Activated naive CD8-positive, alpha-beta T cell treated with anti-CD3 and anti-CD28 coated beads, Interleukin-2, amount 10 ng/mL, durations not matched to agents 7 days and 5 days (primary cell): ENCODE results near the gene CBS. TPM values are rescaled to one million over a fixed set of nuclear protein-coding genes. Genes with fewer than 3 reads are reported as not detected.
"Not testable (repeated sequence)": the region's sequence is repeated elsewhere in the genome, so short reads cannot be mapped to it uniquely, and the experiment has no call there.

Experiments
- ATAC-seq: fragments of 150-1000 bp; cut with Tn5 transposase; one replicate; pipeline ENCODE4 v1.10.0; 2021; ENCODE audit warnings: low read depth, moderate library complexity
- POLR2A ChIA-PET: fragments of 350-600 bp; sonication (Branson Sonifier 250); formaldehyde crosslinking; loops from one replicate; lab custom pipeline; 2021; ENCODE audit warnings: antibody characterized with exemption; lab: Charles Lee
- DNase-seq: peaks from one replicate; pipeline ENCODE4 v3.0.0; 2021
- H3K27ac Mint-ChIP-seq: one replicate; pipeline ENCODE4 v1.8.0; 2022; ENCODE audit warnings: mild to moderate bottlenecking, mixed read lengths
- H3K27me3 Mint-ChIP-seq: one replicate; pipeline ENCODE4 v1.8.0; 2022; ENCODE audit warnings: mild to moderate bottlenecking, moderate library complexity, mixed read lengths
- H3K36me3 Mint-ChIP-seq: one replicate; pipeline ENCODE4 v1.8.0; 2021; ENCODE audit warnings: mild to moderate bottlenecking, mixed read lengths
- H3K4me1 Mint-ChIP-seq: one replicate; pipeline ENCODE4 v1.8.0; 2021; ENCODE audit warnings: mixed read lengths
- H3K4me3 Mint-ChIP-seq: one replicate; pipeline ENCODE4 v1.8.0; 2022; ENCODE audit warnings: mild to moderate bottlenecking, moderate library complexity, mixed read lengths
- H3K9me3 Mint-ChIP-seq: one replicate; pipeline ENCODE4 v1.8.0; 2021; ENCODE audit warnings: mixed read lengths
- total RNA-seq, 2 experiments: library from RNA; stranded (reverse); gene quantifications; one replicate each; pipeline ENCODE4 v1.2.3, GENCODE V29; 2021

CBS gene
- total RNA-seq, 2 experiments from 2014 or later, result 13.7 to 14.3 TPM

DNA sequence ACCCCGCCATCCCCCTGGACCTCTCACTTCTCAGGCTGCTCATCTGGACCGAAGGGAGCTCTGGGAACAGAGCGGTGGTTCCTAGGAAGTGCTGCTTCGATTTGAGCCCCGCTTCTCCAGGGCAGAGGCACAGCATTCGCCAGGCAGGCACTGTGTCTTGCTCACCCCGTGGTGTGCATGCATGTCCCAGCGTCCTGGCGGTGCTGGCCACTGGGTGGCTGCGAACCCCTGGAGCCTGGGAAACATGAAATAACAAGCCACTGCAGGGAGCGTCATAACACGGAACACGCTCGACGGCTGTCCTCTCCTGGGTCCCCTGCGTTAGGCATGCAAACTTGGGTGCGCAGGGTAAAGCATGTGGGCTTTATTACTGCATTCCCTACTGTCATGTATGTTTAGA is 13.8 kb upstream of the CBS start:
- DNase-seq, POLR2A ChIA-PET, H3K36me3 Mint-ChIP-seq, H3K27ac Mint-ChIP-seq, H3K9me3 Mint-ChIP-seq, H3K4me3 Mint-ChIP-seq, ATAC-seq, H3K4me1 Mint-ChIP-seq, H3K27me3 Mint-ChIP-seq: not testable (repeated sequence)

- H3K27ac Mint-ChIP-seq, H3K9me3 Mint-ChIP-seq, H3K4me3 Mint-ChIP-seq, H3K36me3 Mint-ChIP-seq, DNase-seq, H3K4me1 Mint-ChIP-seq, POLR2A ChIA-PET, ATAC-seq, H3K27me3 Mint-ChIP-seq: not testable (repeated sequence)
Observed at GRCh38 chr21:43082587-43083300, 7.1 kb upstream of the CBS start.

DNA sequence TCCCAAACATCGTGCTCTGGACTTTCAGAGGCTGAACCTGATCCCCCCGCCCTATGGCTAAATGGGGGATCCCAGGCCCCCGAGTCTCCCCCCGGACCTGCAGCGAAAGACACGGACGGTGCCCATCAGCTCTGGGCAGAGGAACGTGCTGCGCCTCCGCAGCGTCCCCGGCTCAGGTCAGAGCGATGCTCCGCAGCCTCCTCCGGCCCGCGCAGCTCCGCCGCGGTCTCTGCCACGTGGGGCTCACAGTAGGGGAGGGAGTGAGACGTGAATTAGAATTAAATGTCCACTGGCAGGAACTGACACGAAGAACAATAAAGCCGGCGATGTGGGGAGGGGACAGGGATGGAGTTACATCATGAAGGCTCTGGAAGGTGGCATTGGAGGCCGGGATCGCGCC is 1.0 kb upstream of the CBS start:
- H3K27ac Mint-ChIP-seq, POLR2A ChIA-PET, ATAC-seq, DNase-seq, H3K36me3 Mint-ChIP-seq, H3K4me1 Mint-ChIP-seq, H3K4me3 Mint-ChIP-seq, H3K9me3 Mint-ChIP-seq, H3K27me3 Mint-ChIP-seq: not testable (repeated sequence)

DNA sequence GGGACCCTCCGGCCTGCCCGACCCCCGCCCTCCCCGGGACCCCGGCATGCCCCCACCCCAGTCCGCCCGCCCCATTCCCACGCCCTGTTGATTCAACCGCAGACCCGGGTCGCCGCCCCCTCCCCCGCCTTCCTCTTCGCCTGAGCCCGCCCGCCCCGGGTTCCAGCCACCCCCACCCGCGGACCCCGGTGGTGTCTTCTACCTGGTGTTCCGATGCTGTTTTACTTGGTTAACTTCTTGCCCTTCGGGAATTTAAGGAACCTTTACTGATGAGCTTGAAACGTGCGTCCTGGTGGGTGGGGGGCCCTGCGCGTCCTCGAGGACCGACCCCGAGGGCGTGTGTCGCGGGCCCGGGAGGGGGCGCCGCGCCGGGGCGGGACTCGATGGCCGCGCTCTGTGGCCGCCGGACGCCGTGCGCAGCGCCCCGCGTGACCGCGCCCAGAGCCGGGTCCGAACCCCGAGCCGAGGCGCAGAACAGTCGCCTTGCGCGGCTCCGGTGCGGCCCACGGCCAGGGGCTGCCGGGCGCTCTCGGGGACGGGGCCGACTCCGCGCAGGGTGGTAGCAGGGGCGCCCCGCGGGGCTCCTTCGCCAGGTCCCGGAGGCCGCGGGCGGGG is 495 bp upstream of the CBS start:
- H3K4me1 Mint-ChIP-seq, ATAC-seq, H3K27ac Mint-ChIP-seq, H3K36me3 Mint-ChIP-seq, H3K27me3 Mint-ChIP-seq, H3K4me3 Mint-ChIP-seq, DNase-seq, POLR2A ChIA-PET, H3K9me3 Mint-ChIP-seq: not testable (repeated sequence)

DNA sequence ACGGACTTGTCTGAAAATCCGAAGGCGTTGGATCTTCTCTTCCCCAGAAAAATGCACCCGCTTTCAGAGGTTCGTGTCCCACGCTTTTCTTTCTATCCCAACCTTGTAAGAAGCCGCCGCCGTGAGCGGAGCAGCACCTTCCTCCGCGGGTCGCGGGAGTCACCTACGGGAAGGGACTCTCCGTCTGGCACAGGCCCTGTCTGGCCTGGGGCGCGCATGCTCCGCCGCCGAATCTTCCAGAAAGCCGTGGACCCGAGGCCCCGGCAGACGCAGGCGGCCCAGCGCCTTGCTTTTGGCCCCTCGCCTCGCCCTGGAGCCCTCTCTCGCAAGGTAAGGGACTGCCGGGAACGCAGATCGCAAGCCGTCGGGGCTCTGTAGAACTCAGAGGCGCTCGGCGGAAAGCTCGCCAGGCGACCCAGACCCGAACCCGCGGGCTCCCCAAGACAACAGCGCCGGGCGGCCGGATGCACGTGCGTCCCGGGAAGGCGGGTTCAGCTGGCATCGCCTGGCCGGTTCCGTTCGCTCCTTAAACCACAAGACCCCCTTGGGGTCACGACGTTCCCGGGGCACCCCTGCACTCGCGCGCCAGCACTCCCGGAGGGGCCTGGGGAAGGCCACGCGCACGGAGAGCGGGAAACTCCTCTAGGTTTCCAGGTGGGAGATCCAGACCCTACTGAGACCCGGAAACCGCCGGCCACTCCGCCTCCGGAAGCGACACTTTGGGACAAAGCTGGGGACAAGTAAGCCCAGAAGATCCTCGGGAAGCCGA is 1.1 kb downstream of the CBS start:
- H3K27ac Mint-ChIP-seq, H3K9me3 Mint-ChIP-seq, H3K4me3 Mint-ChIP-seq, H3K27me3 Mint-ChIP-seq, H3K4me1 Mint-ChIP-seq, ATAC-seq, POLR2A ChIA-PET, H3K36me3 Mint-ChIP-seq, DNase-seq: not testable (repeated sequence)

DNA sequence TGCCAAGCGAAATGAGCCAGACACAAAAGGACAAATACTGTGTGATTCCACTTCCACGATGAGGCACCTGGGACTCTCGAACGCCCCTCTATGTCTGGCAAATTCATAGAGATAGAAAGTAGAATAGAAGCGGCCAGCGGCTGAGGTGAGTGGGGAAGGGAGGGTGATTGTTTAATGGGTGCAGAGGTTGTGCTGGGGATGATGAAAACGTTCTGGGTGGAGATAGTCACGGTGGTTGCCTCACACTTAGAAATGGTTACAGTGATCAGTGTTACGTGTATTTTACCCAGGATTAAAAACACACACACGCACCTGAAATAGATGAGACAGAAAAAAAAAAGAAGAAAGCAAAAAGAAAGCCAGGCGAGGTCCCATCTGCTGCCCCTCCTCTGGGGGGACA is 2.9 kb downstream of the CBS start:
- H3K9me3 Mint-ChIP-seq, H3K4me3 Mint-ChIP-seq, DNase-seq, H3K4me1 Mint-ChIP-seq, POLR2A ChIA-PET, H3K36me3 Mint-ChIP-seq, H3K27me3 Mint-ChIP-seq, H3K27ac Mint-ChIP-seq, ATAC-seq: not testable (repeated sequence)

- H3K27ac Mint-ChIP-seq, POLR2A ChIA-PET, DNase-seq, H3K4me1 Mint-ChIP-seq, H3K36me3 Mint-ChIP-seq, H3K9me3 Mint-ChIP-seq, H3K4me3 Mint-ChIP-seq, ATAC-seq, H3K27me3 Mint-ChIP-seq: not testable (repeated sequence)
Observed at GRCh38 chr21:43069682-43070081, 6.0 kb downstream of the CBS start.

GRCh38 chr21:43068065-43068464 is 7.6 kb downstream of the CBS start:
- H3K27ac Mint-ChIP-seq, ATAC-seq, H3K4me3 Mint-ChIP-seq, H3K27me3 Mint-ChIP-seq, H3K9me3 Mint-ChIP-seq, H3K4me1 Mint-ChIP-seq, DNase-seq, POLR2A ChIA-PET, H3K36me3 Mint-ChIP-seq: not testable (repeated sequence)

DNA sequence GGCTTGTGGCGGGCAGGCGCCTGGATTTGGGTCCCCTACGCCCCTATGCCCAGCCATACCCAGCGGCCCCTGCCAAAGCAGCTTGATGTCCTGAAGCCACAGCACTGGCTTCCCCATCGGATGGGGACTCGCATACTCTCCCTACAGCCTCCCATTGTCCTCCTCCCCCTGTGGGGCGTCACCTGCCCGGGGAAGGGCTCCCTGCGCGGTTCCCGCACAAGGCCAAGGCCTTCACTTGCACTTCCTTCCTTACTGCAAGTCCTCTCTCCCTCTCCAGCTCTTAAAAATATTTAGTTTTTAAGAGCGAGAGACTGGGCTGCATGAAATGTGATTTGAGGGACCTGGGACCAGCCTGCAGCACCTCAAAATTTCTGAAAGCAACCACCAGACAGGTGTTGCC is 8.9 kb downstream of the CBS start:
- POLR2A ChIA-PET, H3K9me3 Mint-ChIP-seq, H3K36me3 Mint-ChIP-seq, H3K27ac Mint-ChIP-seq, H3K4me3 Mint-ChIP-seq, ATAC-seq, DNase-seq, H3K4me1 Mint-ChIP-seq, H3K27me3 Mint-ChIP-seq: not testable (repeated sequence)

DNA sequence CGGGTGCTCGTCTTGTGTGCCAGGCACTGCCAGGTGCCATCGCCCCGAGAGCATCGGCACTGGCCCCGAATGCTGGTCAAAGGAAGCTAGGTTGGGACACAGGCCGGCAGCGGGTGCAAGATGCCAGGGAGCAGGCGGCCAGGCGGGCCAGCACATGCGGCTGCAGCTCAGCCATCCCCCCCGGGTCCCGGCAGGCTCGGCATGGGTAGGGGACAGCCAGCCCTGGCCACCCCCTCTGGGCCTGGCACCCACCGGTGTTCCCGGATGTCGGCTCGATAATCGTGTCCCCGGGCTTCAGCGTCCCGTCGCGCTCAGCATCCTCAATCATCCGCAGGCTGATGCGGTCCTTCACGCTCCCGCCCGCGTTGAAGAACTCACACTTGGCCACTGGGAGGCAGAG is 9.6 kb downstream of the CBS start:
- H3K4me3 Mint-ChIP-seq, H3K4me1 Mint-ChIP-seq, H3K36me3 Mint-ChIP-seq, DNase-seq, ATAC-seq, H3K27me3 Mint-ChIP-seq, H3K27ac Mint-ChIP-seq, H3K9me3 Mint-ChIP-seq, POLR2A ChIA-PET: not testable (repeated sequence)

DNA sequence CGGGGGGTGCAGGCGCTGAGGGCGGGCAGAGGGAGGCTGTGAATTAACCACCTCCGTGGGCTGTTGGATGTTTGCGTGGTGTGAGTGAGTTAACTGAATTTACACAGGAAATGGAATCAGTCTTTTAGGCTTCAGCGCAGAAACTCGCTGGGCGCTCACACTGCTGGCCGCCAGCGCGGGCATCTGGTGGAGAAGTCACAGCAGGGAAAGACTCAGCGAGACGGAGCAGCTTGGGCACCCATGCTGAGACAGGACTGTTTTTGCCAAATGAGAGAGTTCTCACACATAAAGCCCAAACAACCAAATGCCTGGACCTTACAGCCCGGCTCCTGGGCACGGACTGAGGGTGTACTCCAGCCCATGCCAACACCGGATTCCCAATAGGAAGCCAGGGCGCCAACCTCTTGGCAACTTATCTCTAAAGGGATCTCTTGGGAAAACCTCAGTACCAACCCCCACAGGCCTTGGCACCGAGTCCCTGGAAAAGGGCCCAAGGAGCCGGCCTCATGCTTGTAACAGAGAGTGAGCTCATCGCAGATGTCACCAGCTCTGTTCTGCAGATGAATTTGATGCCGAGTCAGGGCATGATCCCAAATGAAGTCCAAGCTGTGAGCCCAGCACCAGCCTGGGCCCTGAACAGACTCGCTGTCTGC is 11.2 kb downstream of the CBS start:
- H3K9me3 Mint-ChIP-seq, H3K4me1 Mint-ChIP-seq, H3K4me3 Mint-ChIP-seq, H3K36me3 Mint-ChIP-seq, H3K27ac Mint-ChIP-seq, ATAC-seq, POLR2A ChIA-PET, H3K27me3 Mint-ChIP-seq, DNase-seq: not testable (repeated sequence)

DNA sequence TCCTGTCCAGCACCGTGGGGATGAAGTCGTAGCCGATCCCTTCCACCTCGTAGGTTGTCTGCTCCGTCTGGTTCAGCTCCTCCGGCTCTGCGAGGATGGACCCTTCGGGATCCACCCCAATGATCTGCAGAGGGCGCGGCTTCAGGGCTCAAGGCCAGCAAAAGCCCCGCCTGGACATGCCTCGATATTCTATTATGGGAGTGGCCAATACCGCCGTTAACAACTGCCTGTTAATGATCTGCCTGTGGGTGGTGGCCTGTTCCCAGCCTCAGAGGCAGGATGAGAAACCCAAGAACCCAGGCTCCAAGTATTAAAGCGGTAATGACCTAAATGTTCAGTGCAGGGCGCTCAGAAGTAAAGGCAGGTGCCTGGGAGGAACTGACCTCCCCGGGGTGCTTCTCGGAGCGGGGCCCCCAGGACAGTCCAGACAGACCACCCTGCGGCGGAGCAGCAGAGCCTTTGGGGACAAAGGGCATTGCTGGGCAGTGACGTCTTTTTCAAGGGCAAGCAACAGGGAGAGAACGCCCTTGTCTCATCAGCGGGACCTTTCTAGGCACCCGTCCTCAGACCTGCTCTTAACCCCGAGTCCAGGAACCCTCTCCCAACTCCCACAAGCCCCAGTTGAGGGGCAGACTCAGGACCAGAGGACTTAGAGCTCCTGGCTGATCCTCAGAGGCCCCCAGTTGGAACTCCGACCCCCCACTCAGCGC is 12.5 kb downstream of the CBS start:
- H3K36me3 Mint-ChIP-seq, H3K4me1 Mint-ChIP-seq, H3K4me3 Mint-ChIP-seq, H3K27me3 Mint-ChIP-seq, ATAC-seq, H3K9me3 Mint-ChIP-seq, POLR2A ChIA-PET, DNase-seq, H3K27ac Mint-ChIP-seq: not testable (repeated sequence)

DNA sequence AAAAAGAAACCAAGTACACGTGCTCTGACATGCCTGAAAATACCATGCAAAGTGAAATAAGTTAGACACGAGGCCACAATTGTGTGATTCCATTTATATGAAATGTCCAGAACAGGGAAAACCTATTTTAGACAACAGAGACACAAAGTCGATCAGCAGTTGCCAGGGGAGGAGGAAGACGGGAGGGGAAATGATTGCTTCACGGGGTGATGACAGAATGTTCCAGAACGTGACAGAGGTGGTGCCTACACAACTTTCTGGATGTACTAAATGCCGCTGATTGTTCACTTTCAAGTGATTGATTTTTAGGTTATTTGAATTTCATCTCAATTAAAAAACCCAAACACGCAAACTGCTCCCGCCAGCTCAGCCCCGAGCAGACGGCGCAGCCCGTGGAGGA is 22.5 kb downstream of the CBS start:
- DNase-seq, H3K4me1 Mint-ChIP-seq, H3K36me3 Mint-ChIP-seq, H3K9me3 Mint-ChIP-seq, ATAC-seq, H3K27ac Mint-ChIP-seq, H3K4me3 Mint-ChIP-seq, H3K27me3 Mint-ChIP-seq, POLR2A ChIA-PET: not testable (repeated sequence)
